Right lobe of liver (tissue), 6 donors: Measurements from ENCODE around the gene CDH13. TPM values are rescaled to one million over a fixed set of nuclear protein-coding genes. Genes with fewer than 3 reads are reported as not detected.

ENCODE experiments used
- ATAC-seq, 4 donors: fragments of 200-7000 bp; cut with Tn5 transposase; one replicate each; pipeline ENCODE4 v1.9.1; 2020; ENCODE audit warnings: mild to moderate bottlenecking in 4 of 4, moderate library complexity in 4 of 4
- DNase-seq, 3 donors: peaks; one replicate each; pipeline ENCODE4 v3.0.0-alpha.2; 2020
- H3K27ac ChIP-seq, 3 donors: fragments of 200-600 bp; one replicate each; pipeline ENCODE4 v1.8.0; 2022
- H3K27me3 ChIP-seq, 2 donors: fragments of 200-600 bp; one replicate each; pipeline ENCODE4 v1.8.0; 2022
- H3K36me3 ChIP-seq, 4 donors: fragments of 200-600 bp; sonication (generic) in 1 of 4; one replicate each; pipeline versions ENCODE4 v1.5.1 to v1.8.0; 2017 to 2022; ENCODE audit warnings: control low read depth in 1 of 4
- H3K4me1 ChIP-seq, 4 donors: fragments of 200-600 bp; sonication (generic) in 1 of 4; one replicate each; pipeline versions ENCODE4 v1.5.1 to v1.8.0; 2017 to 2022; ENCODE audit warnings: control low read depth in 1 of 4
- H3K4me3 ChIP-seq, 3 donors: fragments of 200-600 bp; one replicate each; pipeline ENCODE4 v1.8.0; 2022
- H3K9me3 ChIP-seq, 4 donors: fragments of 200-600 bp; sonication (generic) in 1 of 4; one replicate each; pipeline versions ENCODE4 v1.5.1 to v1.8.0; 2017 to 2022; ENCODE audit warnings: control low read depth in 1 of 4
- POLR2A ChIP-seq: fragments of 450-650 bp; IDR thresholded peaks from one replicate; pipeline ENCODE4 v1.6.1; 2017; ENCODE audit warnings: antibody characterized with exemption, mild to moderate bottlenecking
- WGBS: methylation state at CpG from one replicate; pipeline ENCODE4 v1.1.6; 2018; ENCODE audit warnings: low coverage, low lambda C conversion rate; ENCODE audit not compliant: insufficient coverage; ENCODE audit errors: missing lambda C conversion rate; 5-methylcytosine and 5-hydroxymethylcytosine counted together
- intact Hi-C, 2 donors: fragments of 100-400 bp; cut with DNase I; formaldehyde crosslinking; loops; one replicate each; pipeline versions ENCODE4 v1.11.2 to v1.14.1; 2022
- total RNA-seq, 6 experiments: library from RNA; depleted of rRNA in 2 of 6; stranded (reverse); fragments of >200 nt in 2 of 6; fragmentation: NEBNext Ultra II Directional in 3 of 6; extraction: Animal tissue kit (Norgen Biotek cat#: 25700) in 3 of 6; gene quantifications; one replicate each; pipeline versions ENCODE4 v1.1.0 to v1.2.4, GENCODE V29; 2016 to 2023
- TF ChIP-seq, protein P1 (sequence below), 4 donors: fragments of 200-600 bp in 3 of 4; fragments of 450-650 bp in 1 of 4; IDR thresholded peaks; one replicate each; pipeline versions ENCODE4 v1.5.1 to v1.8.0; 2016 to 2022; ENCODE audit warnings: antibody characterized with exemption in 4 of 4, mild to moderate bottlenecking in 2 of 4
- donor health status: DM: no; HTN: yes; CAD: no.
- donor health status: DM: no; HTN: no; CAD: no.
- donor health status: DM: no; HTN: no; CAD: no.
- donor health status: DM: no; HTN: yes; CAD: no.
- donor health status: DM: no; HTN: yes; CAD: no.

The CDH13 gene
- total RNA-seq, 6 experiments from 2014 or later, result 0.13 to 4.6 (median 0.49) TPM

DNA sequence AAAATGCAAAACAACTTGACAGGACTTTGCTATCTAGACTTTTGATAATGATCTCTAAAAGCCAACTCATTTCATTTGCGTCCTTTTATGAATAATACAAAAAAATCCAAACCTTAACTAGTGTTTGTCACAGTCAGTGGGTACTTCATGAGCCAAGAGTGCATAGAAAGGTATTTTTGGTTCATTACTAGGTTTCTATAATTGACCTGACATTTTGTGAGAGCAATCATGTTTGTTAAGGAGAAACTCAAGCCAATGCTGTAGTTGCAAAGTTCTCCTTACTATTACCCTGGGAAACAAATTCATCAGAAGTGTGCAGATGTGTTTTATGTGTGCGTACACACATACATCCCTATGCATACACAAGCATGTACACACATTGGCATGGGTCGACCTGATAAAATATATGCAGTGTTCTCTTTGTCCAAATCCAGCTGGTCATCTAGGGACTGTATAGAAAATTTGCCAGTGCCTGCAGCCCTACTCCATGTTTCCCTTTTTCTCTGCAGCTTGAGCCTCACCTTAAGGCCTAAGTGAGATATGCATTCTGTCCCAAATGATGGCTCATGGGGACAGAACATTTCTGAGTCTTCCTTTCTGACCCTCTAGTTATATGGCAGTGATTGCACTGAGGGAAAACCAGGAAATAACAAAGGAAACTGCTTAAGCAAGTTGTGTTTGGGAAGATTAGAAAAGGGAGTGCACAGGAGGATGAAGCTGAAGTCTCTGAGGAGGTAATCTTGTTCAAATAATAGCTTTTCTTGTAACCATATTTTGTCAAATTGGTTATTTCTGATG lies 128.1 kb downstream of the CDH13 start:
- intact Hi-C loops, result no loop called here
- ATAC-seq, result no peak

DNA sequence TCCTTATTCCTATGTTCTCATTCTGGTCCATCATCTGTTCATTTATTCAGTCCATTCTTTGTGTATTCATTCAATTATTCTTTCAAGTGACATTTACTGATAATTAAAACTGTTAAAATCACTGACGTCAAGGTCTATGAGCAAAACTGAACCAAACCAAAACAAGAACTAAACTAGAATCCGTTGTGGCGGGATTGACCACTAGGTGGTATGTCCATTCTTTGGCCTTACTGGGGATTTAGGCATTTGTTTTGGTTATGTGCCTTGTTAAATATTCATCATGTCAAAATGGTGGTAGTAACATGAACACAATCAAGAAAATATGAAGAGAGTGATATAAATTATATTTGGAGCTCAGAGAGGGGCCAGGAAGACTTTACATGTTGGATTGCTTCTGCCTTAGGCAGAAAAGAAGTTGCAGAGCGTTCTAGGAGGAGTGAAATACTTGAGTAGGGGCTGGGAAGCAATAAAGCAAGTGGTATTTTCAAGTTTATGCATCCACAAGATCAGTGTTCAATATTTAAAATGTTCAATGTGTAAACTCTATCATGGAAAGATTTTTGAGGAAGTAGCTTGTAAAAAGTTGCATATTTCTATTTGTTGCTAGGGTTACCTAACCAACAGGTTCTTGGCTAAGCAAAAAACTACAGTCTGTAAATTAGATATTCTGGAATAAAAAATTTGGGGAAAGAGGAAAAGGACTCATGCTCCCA lies 129.0 kb downstream of the CDH13 start:
- ATAC-seq (no peak), DNase-seq (no peak)
- intact Hi-C loops, result no loop called here
- H3K36me3 ChIP-seq, result no peaks in the 10 kb centered on the region
- H3K27ac ChIP-seq, result peak overlapping the region in 1 of 3 donors; percentile 7
- H3K4me3 ChIP-seq, result no peak overlapping the region
- H3K27me3 ChIP-seq, result no peaks in the 10 kb centered on the region
- whole genome bisulfite sequencing, result 61% methylated on average over 4 of the region's 4 CpGs
- TF ChIP-seq POLR2A, result no peak
- TF ChIP-seq, protein P1, sequence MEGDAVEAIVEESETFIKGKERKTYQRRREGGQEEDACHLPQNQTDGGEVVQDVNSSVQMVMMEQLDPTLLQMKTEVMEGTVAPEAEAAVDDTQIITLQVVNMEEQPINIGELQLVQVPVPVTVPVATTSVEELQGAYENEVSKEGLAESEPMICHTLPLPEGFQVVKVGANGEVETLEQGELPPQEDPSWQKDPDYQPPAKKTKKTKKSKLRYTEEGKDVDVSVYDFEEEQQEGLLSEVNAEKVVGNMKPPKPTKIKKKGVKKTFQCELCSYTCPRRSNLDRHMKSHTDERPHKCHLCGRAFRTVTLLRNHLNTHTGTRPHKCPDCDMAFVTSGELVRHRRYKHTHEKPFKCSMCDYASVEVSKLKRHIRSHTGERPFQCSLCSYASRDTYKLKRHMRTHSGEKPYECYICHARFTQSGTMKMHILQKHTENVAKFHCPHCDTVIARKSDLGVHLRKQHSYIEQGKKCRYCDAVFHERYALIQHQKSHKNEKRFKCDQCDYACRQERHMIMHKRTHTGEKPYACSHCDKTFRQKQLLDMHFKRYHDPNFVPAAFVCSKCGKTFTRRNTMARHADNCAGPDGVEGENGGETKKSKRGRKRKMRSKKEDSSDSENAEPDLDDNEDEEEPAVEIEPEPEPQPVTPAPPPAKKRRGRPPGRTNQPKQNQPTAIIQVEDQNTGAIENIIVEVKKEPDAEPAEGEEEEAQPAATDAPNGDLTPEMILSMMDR (IDR thresholded peaks at IDR 0.05), result peak in 3 of 4 donors; percentile 9 to 32 (median 18)
- no peaks in the 10 kb centered on the region for H3K9me3 ChIP-seq
- no peaks in the 10 kb centered on the region for H3K4me1 ChIP-seq

More for the DNA sequence above, 128.1 kb downstream of the CDH13 start:
- TF ChIP-seq POLR2A, result no peak
- TF ChIP-seq, protein P1 (IDR thresholded peaks at IDR 0.05), result no peak
- H3K9me3 ChIP-seq, result no peaks in the 10 kb centered on the region
- no peak overlapping the region for H3K4me3 ChIP-seq
- no peaks in the 10 kb centered on the region for H3K27me3 ChIP-seq
- H3K27ac ChIP-seq, result no peak overlapping the region
- 68% methylated on average over 3 of the region's 3 CpGs for WGBS
- H3K36me3 ChIP-seq, result no peaks in the 10 kb centered on the region
- no peaks in the 10 kb centered on the region for H3K4me1 ChIP-seq
- DNase-seq, result no peak

DNA sequence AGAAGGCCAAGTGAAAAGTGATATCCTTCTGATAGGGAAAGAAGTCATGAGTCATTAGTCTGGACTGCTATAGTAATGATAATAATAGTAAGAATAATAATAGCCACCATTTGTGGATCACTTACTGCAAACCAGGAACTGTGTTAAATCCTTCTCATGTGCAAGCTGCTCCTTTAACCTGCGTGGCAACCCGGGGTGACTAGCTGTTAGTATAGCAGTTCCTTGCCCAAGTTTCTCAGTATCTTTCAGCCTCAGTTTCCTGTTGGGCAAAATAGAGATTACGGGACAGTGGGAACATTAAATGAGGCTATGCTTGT lies 129.5 kb downstream of the CDH13 start:
- ATAC-seq (peak in 2 of 4 donors; percentile 26 to 44), DNase-seq (no peak)
- intact Hi-C loops, result no loop called here
- Histone ChIP-seq H3K4me3 (no peak overlapping the region), H3K4me1 (peaks cover 0 to 5% (median 0%) of the 10 kb centered on the region in 4 donors), H3K27me3 (no peaks in the 10 kb centered on the region), H3K9me3 (no peaks in the 10 kb centered on the region), H3K36me3 (no peaks in the 10 kb centered on the region), H3K27ac (no peak overlapping the region)
- TF ChIP-seq, protein P1 (IDR thresholded peaks at IDR 0.05), result no peak
- TF ChIP-seq POLR2A, result no peak
- 32% methylated on average over 3 of the region's 3 CpGs for WGBS

DNA sequence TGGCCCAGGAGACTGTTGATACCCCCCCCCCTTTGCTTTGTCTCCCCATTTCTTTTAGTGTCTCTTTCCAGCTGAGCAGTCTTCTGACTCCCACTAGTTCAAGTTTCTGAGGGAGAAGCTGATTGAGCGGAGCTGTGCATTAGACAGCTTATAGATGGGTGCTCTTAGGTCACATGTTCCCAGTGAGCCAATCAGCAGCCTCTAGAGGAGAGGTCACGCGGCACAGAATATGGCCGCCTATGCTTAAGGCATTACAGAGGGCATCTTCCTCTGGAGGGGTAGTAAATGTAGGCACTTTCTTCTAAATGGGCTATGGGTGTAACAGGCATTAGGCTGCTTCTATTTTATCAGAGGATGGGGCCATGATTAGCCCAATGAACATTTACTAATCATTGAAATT lies 131.6 kb downstream of the CDH13 start:
- H3K4me1 ChIP-seq, result peaks cover 0 to 19% (median 0%) of the 10 kb centered on the region in 4 donors
- no peaks in the 10 kb centered on the region for H3K36me3 ChIP-seq
- no peak overlapping the region for H3K4me3 ChIP-seq
- no peak overlapping the region for H3K27ac ChIP-seq
- DNase-seq (no peak), ATAC-seq (no peak)
- TF ChIP-seq, protein P1 (IDR thresholded peaks at IDR 0.05), result no peak
- no peak for TF ChIP-seq POLR2A
- no peaks in the 10 kb centered on the region for H3K9me3 ChIP-seq
- intact Hi-C loops, result no loop called here
- 89% methylated on average over 4 of the region's 4 CpGs for WGBS
- no peaks in the 10 kb centered on the region for H3K27me3 ChIP-seq
